ENCODE data around the gene BRPF1. TPM values are rescaled to one million over a fixed set of nuclear protein-coding genes. Genes with fewer than 3 reads are reported as not detected.

BRPF1 gene
- total and polyA plus RNA-seq, 4 experiments from 2014 or later, result 3.0 to 40.5 (median 31.8) TPM

DNA sequence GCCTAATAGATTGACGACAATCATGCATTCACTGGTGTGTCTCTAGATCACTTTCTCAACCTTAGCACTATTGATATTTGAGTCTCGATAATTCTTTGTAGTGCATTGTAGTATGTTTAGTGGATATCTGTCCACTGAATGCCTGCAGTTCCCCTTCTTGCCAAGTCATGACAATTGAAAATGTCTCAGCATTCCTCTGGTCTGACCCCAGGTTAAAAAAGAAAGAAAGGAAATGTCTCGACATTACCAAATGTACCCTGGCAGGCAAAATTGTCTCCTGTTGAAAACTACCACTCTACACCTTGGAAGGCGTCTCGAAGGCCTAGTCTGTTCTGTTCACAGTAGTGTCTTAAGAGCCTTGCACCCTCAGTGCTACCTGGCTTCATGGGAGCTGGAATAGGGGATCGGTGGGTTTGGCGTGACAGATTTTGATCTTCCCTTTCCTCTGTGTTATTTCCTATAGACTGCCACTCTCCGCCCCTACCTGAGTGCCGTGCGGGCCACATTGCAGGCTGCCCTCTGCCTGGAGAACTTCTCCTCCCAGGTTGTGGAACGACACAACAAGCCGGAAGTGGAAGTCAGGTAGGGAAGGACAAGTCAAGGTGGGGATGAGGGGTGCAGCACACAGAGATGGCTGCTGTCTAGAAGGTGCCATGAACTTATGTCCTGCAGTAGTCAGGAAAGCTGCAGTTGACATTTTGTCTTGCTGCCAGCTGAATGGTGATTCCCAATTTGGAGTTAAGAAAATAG lies 65.8 kb downstream of the BRPF1 start:
- Mint-ChIP-seq H3K9me3 (no peaks in the 10 kb centered on the region), H3K27me3 (no peaks in the 10 kb centered on the region), H3K36me3 (peaks cover 40 to 72% of the 10 kb centered on the region in 2 donors), H3K4me1 (peaks cover 24 to 53% (median 37%) of the 10 kb centered on the region in 4 donors), H3K27ac (peak overlapping the region in 3 of 7 donors; percentile 15 to 37 (median 24)), H3K4me3 (peak overlapping the region in 1 of 8 donors; percentile 15)
- Histone ChIP-seq H3K27me3 (ENCODE audit: insufficient read depth, low read length) (no peaks in the 10 kb centered on the region), H3K4me1 (ENCODE audit: insufficient read depth, low read length) (peaks cover 39% of the 10 kb centered on the region), H3K36me3 (ENCODE audit: insufficient read depth, low read length) (peaks cover 43% of the 10 kb centered on the region), H3K27ac (ENCODE audit: low read depth, low read length) (no peak overlapping the region), H3K9me3 (ENCODE audit: control insufficient read depth in 1 of 2, low read length in 2 of 2) (no peaks in the 10 kb centered on the region), H3K4me3 (ENCODE audit: low read length in 2 of 2) (no peak overlapping the region)
- intact Hi-C loops (cut with micrococcal nuclease), result no loop called here
- POLR2A ChIA-PET (ENCODE audit: partially characterized antibody), result interaction anchor here (3.1 kb wide), 1 partner anchor 11 kb away, joined by 29 read pairs; the partner anchor contains the start of gene TTLL3
- no peak for DNase-seq
- CTCF ChIA-PET (ENCODE audit: partially characterized antibody), result no interaction called here

Other genes starting within 250 kb of the BRPF1 start
- gene LHFPL4, start 177.9 kb upstream of the BRPF1 start, total RNA-seq, result not detected
- under 1 TPM in 1 of 2 donors, not detected in 1; 0.33 TPM for gene LHFPL4, start 177.9 kb upstream of the BRPF1 start, polyA plus RNA-seq
- gene MTMR14, start 82.2 kb upstream of the BRPF1 start, total RNA-seq, result 10 to 100 TPM; 75.9 to 78.1 TPM
- 10 to 100 TPM; 51.5 to 88.1 TPM for gene MTMR14, start 82.2 kb upstream of the BRPF1 start, polyA plus RNA-seq
- gene CPNE9, start 27.9 kb upstream of the BRPF1 start, total RNA-seq, result under 1 TPM; 0.58 to 0.64 TPM
- not detected for gene CPNE9, start 27.9 kb upstream of the BRPF1 start, polyA plus RNA-seq
- 10 to 100 TPM; 40.4 to 46.9 TPM for gene OGG1, start 18.2 kb downstream of the BRPF1 start, total RNA-seq
- gene OGG1, start 18.2 kb downstream of the BRPF1 start, polyA plus RNA-seq, result 10 to 100 TPM; 29.2 to 31.5 TPM
- gene CAMK1, start 38.2 kb downstream of the BRPF1 start, total RNA-seq, result 1 to 10 TPM; 2.1 to 2.6 TPM
- gene CAMK1, start 38.2 kb downstream of the BRPF1 start, polyA plus RNA-seq, result 1 to 10 TPM; 3.5 to 5.8 TPM
- 10 to 100 TPM; 37.6 to 41.4 TPM for gene TADA3, start 60.7 kb downstream of the BRPF1 start, total RNA-seq
- gene TADA3, start 60.7 kb downstream of the BRPF1 start, polyA plus RNA-seq, result 10 to 100 TPM; 35.3 to 54.6 TPM
- gene ARPC4, start 61.3 kb downstream of the BRPF1 start, total RNA-seq, result 100 to 1,000 TPM; 164 to 168 TPM
- 100 to 1,000 TPM; 235 to 287 TPM for gene ARPC4, start 61.3 kb downstream of the BRPF1 start, polyA plus RNA-seq
- gene TTLL3, start 78.5 kb downstream of the BRPF1 start, total RNA-seq, result 10 to 100 TPM; 81.4 to 91.7 TPM
- gene TTLL3, start 78.5 kb downstream of the BRPF1 start, polyA plus RNA-seq, result 1 to 10 TPM; 3.0 to 5.9 TPM
- 10 to 100 TPM; 63.3 to 67.6 TPM for gene RPUSD3, start 112.3 kb downstream of the BRPF1 start, total RNA-seq
- gene RPUSD3, start 112.3 kb downstream of the BRPF1 start, polyA plus RNA-seq, result 10 to 100 TPM; 55.2 to 68.4 TPM
- not detected for gene CIDEC, start 148.5 kb downstream of the BRPF1 start, total RNA-seq
- gene CIDEC, start 148.5 kb downstream of the BRPF1 start, polyA plus RNA-seq, result not detected
- gene JAGN1, start 158.9 kb downstream of the BRPF1 start, total RNA-seq, result 10 to 100 TPM; 26.5 to 29.1 TPM
- 10 to 100 TPM; 40.8 to 48.3 TPM for gene JAGN1, start 158.9 kb downstream of the BRPF1 start, polyA plus RNA-seq
- 1 to 10 TPM; 1.5 to 2.4 TPM for gene IL17RE, start 171.1 kb downstream of the BRPF1 start, total RNA-seq
- 1 to 10 TPM in 1 of 2 donors, under 1 TPM in 1; 0.65 to 1.6 TPM for gene IL17RE, start 171.1 kb downstream of the BRPF1 start, polyA plus RNA-seq
- under 1 TPM; 0.61 to 0.81 TPM for gene IL17RC, start 185.4 kb downstream of the BRPF1 start, total RNA-seq
- gene IL17RC, start 185.4 kb downstream of the BRPF1 start, polyA plus RNA-seq, result 1 to 10 TPM; 5.9 to 8.4 TPM
- 10 to 100 TPM; 47.7 to 58.2 TPM for gene CRELD1, start 202.1 kb downstream of the BRPF1 start, total RNA-seq
- 10 to 100 TPM; 17.3 to 28.2 TPM for gene CRELD1, start 202.1 kb downstream of the BRPF1 start, polyA plus RNA-seq
- 1 to 10 TPM; 8.2 to 9.8 TPM for gene PRRT3, start 220.7 kb downstream of the BRPF1 start, total RNA-seq
- 1 to 10 TPM; 2.9 to 4.6 TPM for gene PRRT3, start 220.7 kb downstream of the BRPF1 start, polyA plus RNA-seq